K562 (cell line): ENCODE results near the gene OSBPL1A. TPM values are rescaled to one million over a fixed set of nuclear protein-coding genes. Genes with fewer than 3 reads are reported as not detected.
A peak's percentile ranks its signal among the peaks of the same experiment; 100 is the strongest.

Source experiments
- ATAC-seq: fragments of 200-7000 bp; cut with Tn5 transposase; 3 replicates; pipeline ENCODE4 v1.9.1; 2020; ENCODE audit warnings: moderate library complexity
- BruUV-seq: library from RNA; stranded (reverse); fragments of 400-500 nt; replicated peaks from 2 replicates; lab custom pipeline; 2021; lab: Mats Ljungman, UMichigan
- CTCF ChIA-PET: fragments of 300-600 bp; formaldehyde crosslinking; extraction: SDS; loops from one replicate; lab custom pipeline; 2021; ENCODE audit warnings: low intra/inter-chr PET ratio; lab: Yijun Ruan, JAX
- POLR2A ChIA-PET: fragments of 300-600, 350-650 bp; sonication (Branson Sonifier 250); formaldehyde crosslinking; extraction: SDS; loops from one replicate; lab custom pipeline; 2021; ENCODE audit warnings: antibody characterized with exemption, inconsistent platforms; lab: Yijun Ruan, JAX
- DNase-seq, 4 experiments: peaks; one replicate each; pipeline versions ENCODE4 v3.0.0 to v3.0.0-alpha.2; 2011 to 2018; ENCODE audit warnings: low spot score in 3 of 4, mixed read lengths in 3 of 4; ENCODE audit errors: extremely low read depth in 1 of 4
- FAIRE-seq: peaks from 2 replicates; lab custom pipeline; 2011; peaks lifted over from hg19 to GRCh38; lab: Jason Lieb, UNC
- H2AFZ ChIP-seq: 2 replicates; pipeline ENCODE4 v1.6.0; 2011; ENCODE audit warnings: low read depth, low read length, control low read depth, inconsistent platforms
- H3K27ac ChIP-seq: fragments of 200-600 bp; 3 replicates; pipeline ENCODE4 v1.8.0; 2011; ENCODE audit warnings: low read depth, mild to moderate bottlenecking, control low read depth, inconsistent platforms, low read length, moderate library complexity, mixed read lengths; ENCODE audit errors: extremely low read depth
- H3K27me3 ChIP-seq, 2 experiments: fragments of 300-600 bp in 1 of 2; 2 replicates in 1 of 2; 3 replicates in 1 of 2; pipeline versions ENCODE4 v1.6.0 to v1.8.0; 2011; ENCODE audit warnings: inconsistent platforms in 2 of 2, low read length in 2 of 2, mild to moderate bottlenecking in 1 of 2, mixed read lengths in 1 of 2, moderate library complexity in 1 of 2; ENCODE audit not compliant: control insufficient read depth in 2 of 2, insufficient read depth in 2 of 2
- H3K36me3 ChIP-seq: fragments of 300-600 bp; 3 replicates; pipeline ENCODE4 v1.8.0; 2011; ENCODE audit warnings: mild to moderate bottlenecking, low read length, inconsistent platforms; ENCODE audit not compliant: control insufficient read depth, insufficient read depth
- H3K4me1 ChIP-seq, 2 experiments: fragments of 200-600 bp in 1 of 2; replicated peaks in 1 of 2; 2 replicates in 1 of 2; 3 replicates in 1 of 2; pipeline versions ENCODE4 v1.5.1 to v1.8.0; 2011; ENCODE audit warnings: inconsistent platforms in 2 of 2, low read length in 2 of 2, mild to moderate bottlenecking in 1 of 2, mixed read lengths in 1 of 2, moderate library complexity in 1 of 2; ENCODE audit not compliant: control insufficient read depth in 2 of 2, insufficient read depth in 2 of 2
- H3K4me2 ChIP-seq: 2 replicates; pipeline ENCODE4 v1.6.1; 2011; ENCODE audit warnings: low read length, control low read depth, inconsistent platforms, mixed read lengths; ENCODE audit not compliant: insufficient read depth
- H3K4me3 ChIP-seq: fragments of 200-600 bp; sonication (generic), shearing (Covaris generic); 2 replicates; pipeline ENCODE4 v1.5.1; 2016; ENCODE audit warnings: control low read depth, inconsistent platforms
- H3K79me2 ChIP-seq: fragments of 200-600 bp; 3 replicates; pipeline ENCODE4 v1.8.0; 2011; ENCODE audit warnings: low read length, inconsistent platforms; ENCODE audit not compliant: control insufficient read depth, insufficient read depth
- H3K9ac ChIP-seq, 2 experiments: 2 replicates each; pipeline versions ENCODE4 v1.6.0 to v1.6.1; 2011; ENCODE audit warnings: low read depth in 2 of 2, low read length in 2 of 2, control low read depth in 1 of 2, inconsistent platforms in 1 of 2, mild to moderate bottlenecking in 1 of 2, mixed read lengths in 1 of 2; ENCODE audit not compliant: insufficient read depth in 1 of 2
- H3K9me1 ChIP-seq: one replicate; pipeline ENCODE4 v1.6.0; 2011; ENCODE audit warnings: inconsistent platforms, mild to moderate bottlenecking, low read length, moderate library complexity; ENCODE audit not compliant: control insufficient read depth, insufficient read depth
- H3K9me3 ChIP-seq: replicated peaks from 2 replicates; pipeline ENCODE4 v1.5.1; 2011; ENCODE audit warnings: low read depth, low read length, inconsistent platforms; ENCODE audit not compliant: control insufficient read depth, insufficient read depth
- H4K20me1 ChIP-seq: replicated peaks from 2 replicates; pipeline ENCODE4 v1.6.1; 2011; ENCODE audit warnings: low read length, inconsistent platforms, mixed read lengths; ENCODE audit not compliant: control insufficient read depth, insufficient read depth
- BRCA1 ChIP-seq, 2 experiments: fragments of 450-650 bp in 1 of 2; sonication (generic) in 1 of 2; formaldehyde crosslinking in 1 of 2; IDR thresholded peaks; 2 replicates each; pipeline versions ENCODE4 v1.5.0 to v1.6.1; 2017 to 2020; ENCODE audit warnings: mild to moderate bottlenecking in 1 of 2, missing genetic modification reagents in 1 of 2
- EHMT2 ChIP-seq: fragments of 450-650 bp; IDR thresholded peaks from 2 replicates; pipeline ENCODE4 v1.6.1; 2018; ENCODE audit warnings: antibody characterized with exemption
- MEIS2 ChIP-seq: fragments of 450-650 bp; IDR thresholded peaks from 2 replicates; pipeline ENCODE4 v1.6.1; 2014; ENCODE audit warnings: mild to moderate bottlenecking; ENCODE audit not compliant: partially characterized antibody
- MTA3 ChIP-seq: fragments of 450-650 bp; formaldehyde crosslinking; IDR thresholded peaks from 2 replicates; pipeline ENCODE4 v1.6.1; 2017; ENCODE audit warnings: mild to moderate bottlenecking, borderline replicate concordance
- TCF7 ChIP-seq: sonication (generic); IDR thresholded peaks from 2 replicates; pipeline ENCODE4 v1.6.1; 2016; ENCODE audit warnings: antibody characterized with exemption, borderline replicate concordance
- ZBTB17 ChIP-seq: fragments of 450-650 bp; formaldehyde crosslinking; IDR thresholded peaks from 2 replicates; pipeline ENCODE4 v1.4.0; 2020; ENCODE audit warnings: mild to moderate bottlenecking
- ZNF764 ChIP-seq: fragments of 250-450 bp; sonication (Bioruptor Pico); IDR thresholded peaks from 2 replicates; pipeline ENCODE4 v1.4.0; 2020; ENCODE audit warnings: low read depth, mild to moderate bottlenecking, moderate library complexity
- WGBS: fragments of 100-300 bp; shearing (Covaris generic); methylation state at CpG from one replicate; pipeline ENCODE4 v1.1.6; 2016; ENCODE audit warnings: low coverage, mixed read lengths; ENCODE audit not compliant: insufficient coverage; ENCODE audit errors: missing lambda C conversion rate; 5-methylcytosine and 5-hydroxymethylcytosine counted together
- in situ Hi-C: fragments of 300-500 bp; cut with MboI; formaldehyde crosslinking; loops from 4 replicates; pipeline ENCODE4 v1.15.0; 2018; ENCODE audit warnings: inconsistent platforms, mixed read lengths
- intact Hi-C: fragments of 100-400 bp; cut with micrococcal nuclease; formaldehyde crosslinking; loops from 2 replicates; pipeline ENCODE4 v1.14.2; 2022
- polyA plus RNA-seq, 8 experiments: library from polyadenylated mRNA; depleted of rRNA in 4 of 8; stranded (reverse) in 5 of 8; unstranded in 3 of 8; fragments of >200 nt; fragmentation: Nextera tagmentation in 2 of 8; fragmentation: Illumina TruSeq in 1 of 8; extraction: Ambion mirVana in 2 of 8; extraction: Trizol in 1 of 8; gene quantifications; 2 replicates each; pipeline versions ENCODE4 v1.2.1 to v1.2.3, GENCODE V29; 2011 to 2014; ENCODE audit warnings: inconsistent platforms in 1 of 8, missing spikeins in 1 of 8
- total RNA-seq, 7 experiments: library from RNA; depleted of rRNA in 6 of 7; stranded (reverse); fragments of >200 nt in 6 of 7; fragmentation: Illumina TruSeq in 2 of 7; extraction: Trizol in 2 of 7; gene quantifications; 2 replicates each; pipeline versions ENCODE4 v1.2.1 to v1.2.3, GENCODE V29; 2011 to 2021; ENCODE audit warnings: low replicate concordance in 1 of 7
- TF ChIP-seq, protein P1 (sequence below): sonication (generic); formaldehyde crosslinking; IDR thresholded peaks from 2 replicates; pipeline ENCODE4 v1.9.0; 2022; ENCODE audit warnings: mild to moderate bottlenecking, missing genetic modification reagents
- TF ChIP-seq, protein P2 (sequence below): fragments of 250-450 bp; sonication (Bioruptor Pico); IDR thresholded peaks from 2 replicates; pipeline ENCODE4 v1.5.0; 2021
- TF ChIP-seq, protein P3 (sequence below): sonication (generic); formaldehyde crosslinking; IDR thresholded peaks from 2 replicates; pipeline ENCODE4 v1.8.0; 2022; ENCODE audit warnings: missing genetic modification reagents, mild to moderate bottlenecking, moderate library complexity, borderline replicate concordance

Gene OSBPL1A
- total and polyA plus RNA-seq, 9 of the 15 experiments (the other 6 are each of a cell fraction or from before 2014, with no cell fraction given), result 0.40 to 0.49 TPM; not detected in 7

DNA sequence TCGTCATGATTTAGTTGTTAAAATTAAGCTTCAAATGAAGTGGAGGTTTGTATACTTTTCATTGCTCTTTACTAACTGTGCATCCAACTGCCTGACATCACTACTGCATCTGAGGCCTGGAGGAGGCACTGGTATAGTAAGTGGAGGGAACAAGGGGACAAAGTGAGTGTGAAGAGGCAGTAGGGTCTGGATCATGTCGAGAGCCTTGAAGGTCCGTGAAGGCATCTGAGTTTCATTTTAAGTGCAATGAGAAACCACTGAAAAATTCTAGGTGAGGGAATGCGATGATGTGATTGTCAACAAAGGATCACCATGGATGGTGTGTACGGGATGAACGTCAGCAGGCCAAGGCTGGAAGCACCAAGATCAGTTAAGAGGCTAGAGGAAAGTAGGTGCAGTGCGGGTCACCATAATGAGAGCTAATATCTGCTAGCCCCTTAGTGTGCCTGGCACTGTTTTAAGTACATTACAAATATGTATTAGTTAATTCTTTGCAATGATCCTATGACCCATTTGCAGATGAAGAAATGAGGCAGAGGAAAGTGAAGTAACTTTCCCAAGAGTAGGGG is 162.7 kb downstream of the OSBPL1A start:
- intact Hi-C loops, result no loop called here
- no peaks in the 10 kb centered on the region for H3K4me1 ChIP-seq

DNA sequence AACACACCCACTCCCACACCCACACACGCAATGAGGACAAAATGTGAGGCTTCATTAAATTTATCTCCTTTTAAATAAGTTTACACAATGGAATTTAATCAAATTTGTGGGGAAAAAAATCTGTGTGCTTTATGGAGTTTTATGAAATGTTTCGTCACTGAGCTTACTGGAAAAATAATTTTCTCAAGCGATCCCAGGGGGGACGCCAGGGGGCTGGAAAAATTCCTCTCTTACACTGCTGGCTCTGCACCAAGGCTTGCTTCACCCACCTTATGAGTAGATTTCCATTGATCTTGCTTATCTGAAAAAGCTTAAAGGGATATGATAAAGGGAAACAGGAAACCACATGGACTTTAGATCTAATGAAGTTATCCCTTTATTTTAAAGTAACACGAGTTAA is 163.3 kb downstream of the OSBPL1A start:
- Histone ChIP-seq H4K20me1 (no peaks in the 10 kb centered on the region), H3K79me2 (no peaks in the 10 kb centered on the region), H3K4me3 (no peak overlapping the region), H3K9me1 (no peaks in the 10 kb centered on the region), H2AFZ (no peak overlapping the region), H3K4me1 (no peaks in the 10 kb centered on the region), H3K27me3 (no peaks in the 10 kb centered on the region), H3K9me3 (no peaks in the 10 kb centered on the region), H3K36me3 (no peaks in the 10 kb centered on the region), H3K4me2 (no peak overlapping the region), H3K9ac (no peak overlapping the region), H3K27ac (no peak overlapping the region)
- intact Hi-C loops, result no loop called here
- BruUV-seq, result no TSS peak
- FAIRE-seq (no peak), ATAC-seq (no peak), DNase-seq (peak in 1 of 4 experiments; percentile 17)
- ChIA-PET CTCF (no interaction called here), POLR2A (interaction anchor here (0.6 kb wide), 1 partner anchor 930 kb away, joined by 4 read pairs; no protein-coding TSS in a partner anchor)
- in situ Hi-C loops, result no loop called here
- WGBS, result 3% methylated on average over 5 of the region's 5 CpGs
- TF ChIP-seq, protein P1, sequence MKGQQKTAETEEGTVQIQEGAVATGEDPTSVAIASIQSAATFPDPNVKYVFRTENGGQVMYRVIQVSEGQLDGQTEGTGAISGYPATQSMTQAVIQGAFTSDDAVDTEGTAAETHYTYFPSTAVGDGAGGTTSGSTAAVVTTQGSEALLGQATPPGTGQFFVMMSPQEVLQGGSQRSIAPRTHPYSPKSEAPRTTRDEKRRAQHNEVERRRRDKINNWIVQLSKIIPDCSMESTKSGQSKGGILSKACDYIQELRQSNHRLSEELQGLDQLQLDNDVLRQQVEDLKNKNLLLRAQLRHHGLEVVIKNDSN (CRISPR knock-in tag), result no peak
- TF ChIP-seq TCF7, result no peak
- no peak for TF ChIP-seq EHMT2
- TF ChIP-seq, protein P2, sequence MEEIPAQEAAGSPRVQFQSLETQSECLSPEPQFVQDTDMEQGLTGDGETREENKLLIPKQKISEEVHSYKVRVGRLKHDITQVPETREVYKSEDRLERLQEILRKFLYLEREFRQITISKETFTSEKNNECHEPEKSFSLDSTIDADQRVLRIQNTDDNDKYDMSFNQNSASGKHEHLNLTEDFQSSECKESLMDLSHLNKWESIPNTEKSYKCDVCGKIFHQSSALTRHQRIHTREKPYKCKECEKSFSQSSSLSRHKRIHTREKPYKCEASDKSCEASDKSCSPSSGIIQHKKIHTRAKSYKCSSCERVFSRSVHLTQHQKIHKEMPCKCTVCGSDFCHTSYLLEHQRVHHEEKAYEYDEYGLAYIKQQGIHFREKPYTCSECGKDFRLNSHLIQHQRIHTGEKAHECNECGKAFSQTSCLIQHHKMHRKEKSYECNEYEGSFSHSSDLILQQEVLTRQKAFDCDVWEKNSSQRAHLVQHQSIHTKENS, result no peak
- no peak for TF ChIP-seq BRCA1 (IDR thresholded peaks at IDR 0.05)
- TF ChIP-seq BRCA1 (CRISPR knock-in tag; IDR thresholded peaks at IDR 0.05), result no peak
- no peak for TF ChIP-seq ZBTB17
- no peak for TF ChIP-seq MEIS2
- TF ChIP-seq, protein P3, sequence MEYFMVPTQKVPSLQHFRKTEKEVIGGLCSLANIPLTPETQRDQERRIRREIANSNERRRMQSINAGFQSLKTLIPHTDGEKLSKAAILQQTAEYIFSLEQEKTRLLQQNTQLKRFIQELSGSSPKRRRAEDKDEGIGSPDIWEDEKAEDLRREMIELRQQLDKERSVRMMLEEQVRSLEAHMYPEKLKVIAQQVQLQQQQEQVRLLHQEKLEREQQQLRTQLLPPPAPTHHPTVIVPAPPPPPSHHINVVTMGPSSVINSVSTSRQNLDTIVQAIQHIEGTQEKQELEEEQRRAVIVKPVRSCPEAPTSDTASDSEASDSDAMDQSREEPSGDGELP (CRISPR knock-in tag), result no peak

More for the DNA sequence above, 162.7 kb downstream of the OSBPL1A start:
- 0% methylated on average over 7 of the region's 7 CpGs for WGBS
- DNase-seq (no peak), FAIRE-seq (no peak), ATAC-seq (no peak)
- Histone ChIP-seq H3K4me3 (no peak overlapping the region), H4K20me1 (no peaks in the 10 kb centered on the region), H3K36me3 (no peaks in the 10 kb centered on the region), H3K4me2 (no peak overlapping the region), H3K9me3 (no peaks in the 10 kb centered on the region), H3K79me2 (no peaks in the 10 kb centered on the region), H2AFZ (no peak overlapping the region), H3K9ac (no peak overlapping the region), H3K27ac (no peak overlapping the region), H3K9me1 (no peaks in the 10 kb centered on the region), H3K27me3 (no peaks in the 10 kb centered on the region)
- BruUV-seq, result no TSS peak
- CTCF ChIA-PET, result no interaction called here
- no peak for TF ChIP-seq MTA3
- TF ChIP-seq ZNF764, result no peak
- in situ Hi-C loops, result no loop called here
- POLR2A ChIA-PET, result interaction anchor here (0.9 kb wide), 1 partner anchor 24 kb away, joined by 3 read pairs; no protein-coding TSS in a partner anchor
